Measurements from ENCODE around the gene HASPIN.

The HASPIN gene

GRCh38 chr17:3723556-3724377, at the start of gene HASPIN:
HASPIN (plus strand) TSS chr17:3723903; CDS start chr17:3723936, 33 bp downstream.
- DNase-seq, result peak in 55 of 56 donors; percentile 25 to 88 (median 69)

GRCh38 chr17:3675886-3676285, 47.8 kb upstream of the HASPIN start:
- DNase-seq, result no peak

- DNase-seq, result peak in 22 of 56 donors; percentile 15 to 59 (median 33)
Measured at GRCh38 chr17:3678095-3678820, 45.4 kb upstream of the HASPIN start.

- no peak for DNase-seq
Measured at GRCh38 chr17:3678821-3679530, 44.7 kb upstream of the HASPIN start.

- DNase-seq, result no peak
Measured at GRCh38 chr17:3679531-3680126, 44.1 kb upstream of the HASPIN start.

GRCh38 chr17:3681057-3681456, 42.6 kb upstream of the HASPIN start:
- DNase-seq, result no peak

- no peak for DNase-seq
Measured at GRCh38 chr17:3681565-3681964, 42.1 kb upstream of the HASPIN start.

- no peak for DNase-seq
Measured at GRCh38 chr17:3682033-3682432, 41.7 kb upstream of the HASPIN start.

GRCh38 chr17:3683054-3683511, 40.6 kb upstream of the HASPIN start:
- DNase-seq, result peak in 1 of 56 donors; percentile 8

- DNase-seq, result no peak
Measured at GRCh38 chr17:3685174-3685573, 38.5 kb upstream of the HASPIN start.

- DNase-seq, result no peak
Measured at GRCh38 chr17:3688027-3688553, 35.6 kb upstream of the HASPIN start.

- no peak for DNase-seq
Measured at GRCh38 chr17:3688852-3689261, 34.8 kb upstream of the HASPIN start.

- DNase-seq, result no peak
Measured at GRCh38 chr17:3689262-3690093, 34.2 kb upstream of the HASPIN start.

GRCh38 chr17:3690094-3690715, 33.5 kb upstream of the HASPIN start:
- no peak for DNase-seq

- DNase-seq, result no peak
Measured at GRCh38 chr17:3691617-3692067, 32.1 kb upstream of the HASPIN start.

GRCh38 chr17:3692346-3692745, 31.4 kb upstream of the HASPIN start:
- no peak for DNase-seq

GRCh38 chr17:3693141-3693540, 30.6 kb upstream of the HASPIN start:
- no peak for DNase-seq

GRCh38 chr17:3693829-3694231, 29.9 kb upstream of the HASPIN start:
- DNase-seq, result no peak

- no peak for DNase-seq
Measured at GRCh38 chr17:3695129-3695722, 28.5 kb upstream of the HASPIN start.
